Breast epithelium (tissue), 3 donors: Measurements from ENCODE around the gene TLNRD1.

Experiments
- POLR2AphosphoS5 ChIP-seq, 3 donors: sonication (generic); formaldehyde crosslinking; IDR thresholded peaks; one replicate each; pipeline ENCODE4 v1.6.1; 2017; ENCODE audit warnings: antibody characterized with exemption in 3 of 3
- TF ChIP-seq, protein P1 (sequence below), 3 donors: fragments of 450-650 bp; IDR thresholded peaks; one replicate each; pipeline ENCODE4 v1.5.1; 2016 to 2017; ENCODE audit warnings: antibody characterized with exemption in 3 of 3, mild to moderate bottlenecking in 3 of 3, moderate library complexity in 3 of 3

DNA sequence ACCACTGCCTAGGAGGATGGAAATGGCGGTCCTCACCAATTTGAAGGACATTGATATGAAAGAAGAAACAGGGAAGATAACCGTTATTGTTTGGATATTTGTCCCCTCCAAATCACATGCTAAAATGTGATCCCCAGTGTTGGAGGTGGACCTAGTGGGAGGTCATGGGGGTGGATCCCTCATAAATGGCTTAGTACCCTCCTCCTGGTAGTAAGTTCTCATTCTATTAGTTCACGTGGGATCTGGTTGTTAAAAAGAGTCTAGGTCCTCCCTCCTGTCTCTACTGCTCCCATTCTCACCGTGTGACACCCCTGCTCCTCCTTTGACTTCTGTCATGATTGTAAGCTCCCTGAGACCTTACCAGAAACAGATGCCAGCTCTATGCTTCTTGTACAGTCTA lies 30.5 kb downstream of the TLNRD1 start:
- TF ChIP-seq, protein P1, sequence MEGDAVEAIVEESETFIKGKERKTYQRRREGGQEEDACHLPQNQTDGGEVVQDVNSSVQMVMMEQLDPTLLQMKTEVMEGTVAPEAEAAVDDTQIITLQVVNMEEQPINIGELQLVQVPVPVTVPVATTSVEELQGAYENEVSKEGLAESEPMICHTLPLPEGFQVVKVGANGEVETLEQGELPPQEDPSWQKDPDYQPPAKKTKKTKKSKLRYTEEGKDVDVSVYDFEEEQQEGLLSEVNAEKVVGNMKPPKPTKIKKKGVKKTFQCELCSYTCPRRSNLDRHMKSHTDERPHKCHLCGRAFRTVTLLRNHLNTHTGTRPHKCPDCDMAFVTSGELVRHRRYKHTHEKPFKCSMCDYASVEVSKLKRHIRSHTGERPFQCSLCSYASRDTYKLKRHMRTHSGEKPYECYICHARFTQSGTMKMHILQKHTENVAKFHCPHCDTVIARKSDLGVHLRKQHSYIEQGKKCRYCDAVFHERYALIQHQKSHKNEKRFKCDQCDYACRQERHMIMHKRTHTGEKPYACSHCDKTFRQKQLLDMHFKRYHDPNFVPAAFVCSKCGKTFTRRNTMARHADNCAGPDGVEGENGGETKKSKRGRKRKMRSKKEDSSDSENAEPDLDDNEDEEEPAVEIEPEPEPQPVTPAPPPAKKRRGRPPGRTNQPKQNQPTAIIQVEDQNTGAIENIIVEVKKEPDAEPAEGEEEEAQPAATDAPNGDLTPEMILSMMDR (IDR thresholded peaks at IDR 0.05) = no peak
- no peak for TF ChIP-seq POLR2AphosphoS5 (IDR thresholded peaks at IDR 0.05)
